Vagina (tissue), 2 donors: ENCODE data around the gene CASP5. TPM values are rescaled to one million over a fixed set of nuclear protein-coding genes. Genes with fewer than 3 reads are reported as not detected.

Experiments
- DNase-seq, 2 donors: peaks; one replicate each; pipeline ENCODE4 v3.0.0-alpha.2; 2017; ENCODE audit errors: extremely low spot score in 2 of 2
- H3K27ac ChIP-seq: fragments of 200-600 bp; sonication (generic); one replicate; pipeline ENCODE4 v1.5.1; 2019
- H3K27me3 ChIP-seq: fragments of 200-600 bp; sonication (generic); one replicate; pipeline ENCODE4 v1.5.1; 2019
- H3K36me3 ChIP-seq, 2 donors: fragments of 200-600 bp; sonication (generic); one replicate each; pipeline ENCODE4 v1.5.1; 2017 to 2019
- H3K4me1 ChIP-seq: fragments of 200-600 bp; sonication (generic); one replicate; pipeline ENCODE4 v1.5.1; 2019
- H3K4me3 ChIP-seq, 2 donors: fragments of 200-600 bp; sonication (generic); 1 replicate in 1 of 2; 2 replicates in 1 of 2; pipeline ENCODE4 v1.5.1; 2016 to 2019
- H3K9me3 ChIP-seq: fragments of 200-600 bp; sonication (generic); one replicate; pipeline ENCODE4 v1.5.1; 2019
- POLR2A ChIP-seq, 2 donors: fragments of 450-650 bp; IDR thresholded peaks; one replicate each; pipeline ENCODE4 v1.6.1; 2017; ENCODE audit warnings: antibody characterized with exemption in 2 of 2, mild to moderate bottlenecking in 2 of 2, moderate library complexity in 2 of 2
- POLR2AphosphoS5 ChIP-seq, 2 donors: sonication (generic); formaldehyde crosslinking; IDR thresholded peaks; one replicate each; pipeline ENCODE4 v1.9.0; 2017; ENCODE audit warnings: antibody characterized with exemption in 2 of 2, mild to moderate bottlenecking in 2 of 2, low read depth in 1 of 2; ENCODE audit not compliant: insufficient read depth in 1 of 2
- intact Hi-C: fragments of 100-400 bp; cut with DNase I; formaldehyde crosslinking; loops from one replicate; pipeline ENCODE4 v1.15.1; 2023
- total RNA-seq: library from RNA; depleted of rRNA; stranded (reverse); fragments of >200 nt; gene quantifications from one replicate; pipeline ENCODE4 v1.2.3, GENCODE V29; 2016
- TF ChIP-seq, protein P1 (sequence below), 3 experiments: fragments of 450-650 bp in 2 of 3; fragments of 200-600 bp in 1 of 3; sonication (generic) in 1 of 3; IDR thresholded peaks; one replicate each; pipeline ENCODE4 v1.5.1; 2017 to 2019; ENCODE audit warnings: antibody characterized with exemption in 3 of 3, mild to moderate bottlenecking in 2 of 3, moderate library complexity in 2 of 3

CASP5 gene
- total RNA-seq, 1 donor from 2014 or later = not detected

DNA sequence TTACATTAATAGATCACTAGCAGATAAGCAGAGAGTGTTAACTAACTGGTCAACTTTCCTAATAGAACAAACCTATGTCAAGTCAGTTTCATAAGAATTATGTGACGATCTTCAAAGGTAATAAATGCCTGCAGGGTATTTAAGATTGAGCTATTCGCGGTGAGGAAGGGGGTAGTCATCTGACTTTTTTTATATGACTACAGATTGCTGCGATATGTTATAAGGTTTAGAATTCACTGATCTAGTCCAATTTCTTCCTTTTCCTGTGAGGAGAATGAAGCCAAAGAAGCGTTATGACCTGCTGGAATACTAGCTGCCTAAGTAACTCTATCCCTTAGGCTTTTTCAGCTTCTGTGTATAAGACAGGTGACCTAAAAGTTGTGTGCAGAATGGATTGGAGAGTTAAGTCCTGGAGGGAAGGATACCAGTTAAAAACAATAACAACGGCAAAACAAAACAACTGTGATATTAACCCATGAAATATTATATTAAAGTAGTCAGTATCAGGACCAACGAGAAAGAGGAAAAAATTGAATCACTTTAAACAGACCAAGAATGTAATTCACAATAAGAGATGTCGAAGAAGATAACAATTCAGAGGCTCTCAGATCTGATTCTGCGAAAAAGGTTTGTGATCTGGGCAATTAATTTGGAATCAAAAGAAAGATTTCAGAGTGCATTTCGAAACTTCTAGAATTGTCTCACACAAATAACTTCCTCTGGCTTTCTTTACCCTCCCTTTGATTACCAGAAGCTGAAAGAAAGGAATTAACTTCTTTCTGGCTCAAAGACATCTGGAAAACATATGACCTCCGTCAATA lies 55.2 kb downstream of the CASP5 start:
- Histone ChIP-seq H3K36me3 (no peaks in the 10 kb centered on the region), H3K27me3 (no peaks in the 10 kb centered on the region), H3K4me3 (peak overlapping the region; percentile 56 to 62), H3K9me3 (peaks cover under 1% of the 10 kb centered on the region), H3K4me1 (peaks cover 37% of the 10 kb centered on the region), H3K27ac (peak overlapping the region; percentile 85)
- no peak for TF ChIP-seq POLR2AphosphoS5 (IDR thresholded peaks at IDR 0.05; ENCODE audit: insufficient read depth in 1 of 2, low read depth in 1 of 2)
- TF ChIP-seq, protein P1, sequence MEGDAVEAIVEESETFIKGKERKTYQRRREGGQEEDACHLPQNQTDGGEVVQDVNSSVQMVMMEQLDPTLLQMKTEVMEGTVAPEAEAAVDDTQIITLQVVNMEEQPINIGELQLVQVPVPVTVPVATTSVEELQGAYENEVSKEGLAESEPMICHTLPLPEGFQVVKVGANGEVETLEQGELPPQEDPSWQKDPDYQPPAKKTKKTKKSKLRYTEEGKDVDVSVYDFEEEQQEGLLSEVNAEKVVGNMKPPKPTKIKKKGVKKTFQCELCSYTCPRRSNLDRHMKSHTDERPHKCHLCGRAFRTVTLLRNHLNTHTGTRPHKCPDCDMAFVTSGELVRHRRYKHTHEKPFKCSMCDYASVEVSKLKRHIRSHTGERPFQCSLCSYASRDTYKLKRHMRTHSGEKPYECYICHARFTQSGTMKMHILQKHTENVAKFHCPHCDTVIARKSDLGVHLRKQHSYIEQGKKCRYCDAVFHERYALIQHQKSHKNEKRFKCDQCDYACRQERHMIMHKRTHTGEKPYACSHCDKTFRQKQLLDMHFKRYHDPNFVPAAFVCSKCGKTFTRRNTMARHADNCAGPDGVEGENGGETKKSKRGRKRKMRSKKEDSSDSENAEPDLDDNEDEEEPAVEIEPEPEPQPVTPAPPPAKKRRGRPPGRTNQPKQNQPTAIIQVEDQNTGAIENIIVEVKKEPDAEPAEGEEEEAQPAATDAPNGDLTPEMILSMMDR (IDR thresholded peaks at IDR 0.05) = no peak
- TF ChIP-seq POLR2A (IDR thresholded peaks at IDR 0.05) = no peak
- intact Hi-C loops = no loop called here
- no peak for DNase-seq

DNA sequence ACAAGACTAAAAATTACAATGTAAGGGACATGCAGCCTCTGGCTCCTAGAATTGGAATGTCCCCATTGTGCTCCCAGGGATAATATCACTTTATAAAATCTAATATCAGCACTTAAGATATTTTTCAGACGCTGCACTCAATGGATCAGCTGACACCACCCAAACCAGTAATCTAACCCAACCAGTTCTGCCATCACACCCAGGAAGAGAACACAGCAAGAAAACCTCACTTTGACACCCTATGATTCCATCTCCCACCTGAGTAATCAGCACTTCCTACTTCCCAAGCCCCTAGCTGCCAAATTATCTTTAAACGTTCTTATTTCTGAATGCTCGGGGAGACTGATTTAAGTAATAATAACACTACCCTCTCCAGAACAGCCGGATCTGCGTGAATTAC lies 57.2 kb downstream of the CASP5 start:
- no peaks in the 10 kb centered on the region for H3K36me3 ChIP-seq
- H3K4me1 ChIP-seq = peaks cover 43% of the 10 kb centered on the region
- H3K27ac ChIP-seq = no peak overlapping the region
- H3K27me3 ChIP-seq = no peaks in the 10 kb centered on the region
- H3K4me3 ChIP-seq = no peak overlapping the region
- no peak for DNase-seq
- intact Hi-C loops = no loop called here
- no peaks in the 10 kb centered on the region for H3K9me3 ChIP-seq
- TF ChIP-seq, protein P1 (IDR thresholded peaks at IDR 0.05) = no peak
- TF ChIP-seq POLR2AphosphoS5 (IDR thresholded peaks at IDR 0.05; ENCODE audit: insufficient read depth in 1 of 2, low read depth in 1 of 2) (no peak), POLR2A (IDR thresholded peaks at IDR 0.05) (no peak)

DNA sequence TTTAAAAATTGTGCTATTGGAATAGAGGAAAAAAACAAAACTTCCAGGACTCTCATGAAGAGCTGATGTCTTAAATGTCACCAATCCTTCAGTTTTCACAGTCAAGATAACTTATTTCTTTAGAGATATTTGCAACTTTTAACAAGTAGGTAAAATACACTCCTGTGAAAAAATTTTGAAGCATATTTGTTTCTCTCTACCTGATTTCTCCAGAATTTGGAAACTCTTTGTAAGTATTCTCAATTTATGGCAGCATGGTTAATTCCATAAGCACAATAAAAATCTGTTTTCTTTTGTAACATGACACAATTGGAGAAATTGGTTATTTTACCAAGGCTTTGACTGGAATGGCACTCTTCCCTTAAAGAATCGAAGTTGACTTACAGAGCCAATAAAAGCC lies 58.7 kb downstream of the CASP5 start:
- Histone ChIP-seq H3K36me3 (no peaks in the 10 kb centered on the region), H3K4me1 (peaks cover 42% of the 10 kb centered on the region), H3K9me3 (no peaks in the 10 kb centered on the region), H3K27ac (no peak overlapping the region), H3K4me3 (no peak overlapping the region), H3K27me3 (no peaks in the 10 kb centered on the region)
- TF ChIP-seq, protein P1 (IDR thresholded peaks at IDR 0.05) = no peak
- no peak for TF ChIP-seq POLR2AphosphoS5 (IDR thresholded peaks at IDR 0.05; ENCODE audit: insufficient read depth in 1 of 2, low read depth in 1 of 2)
- TF ChIP-seq POLR2A (IDR thresholded peaks at IDR 0.05) = no peak
- DNase-seq = no peak
- intact Hi-C loops = no loop called here

DNA sequence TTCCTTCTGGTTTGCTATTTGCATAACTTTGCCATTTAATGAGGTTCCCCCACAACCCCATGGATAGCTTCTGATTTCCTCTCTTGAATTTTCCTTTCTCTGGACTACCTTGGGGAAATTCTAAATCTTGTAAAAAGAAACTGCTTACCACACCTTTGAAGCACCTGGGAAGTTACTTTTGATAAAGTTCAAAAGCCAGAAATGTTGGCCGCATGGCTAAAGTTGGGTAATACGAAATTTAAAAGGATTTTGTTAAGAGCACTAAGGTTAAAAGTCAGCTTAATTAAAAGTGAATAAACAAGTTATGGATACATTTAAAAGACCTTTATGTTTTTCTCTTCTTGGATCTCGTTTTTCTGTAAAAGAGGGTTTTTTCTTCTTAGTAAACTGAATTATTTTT lies 60.1 kb downstream of the CASP5 start:
- no peaks in the 10 kb centered on the region for H3K9me3 ChIP-seq
- peaks cover 36% of the 10 kb centered on the region for H3K4me1 ChIP-seq
- TF ChIP-seq POLR2A (IDR thresholded peaks at IDR 0.05) = no peak
- TF ChIP-seq POLR2AphosphoS5 (IDR thresholded peaks at IDR 0.05; ENCODE audit: insufficient read depth in 1 of 2, low read depth in 1 of 2) = no peak
- H3K27ac ChIP-seq = no peak overlapping the region
- no peaks in the 10 kb centered on the region for H3K36me3 ChIP-seq
- H3K4me3 ChIP-seq = no peak overlapping the region
- intact Hi-C loops = no loop called here
- no peaks in the 10 kb centered on the region for H3K27me3 ChIP-seq
- DNase-seq = no peak

DNA sequence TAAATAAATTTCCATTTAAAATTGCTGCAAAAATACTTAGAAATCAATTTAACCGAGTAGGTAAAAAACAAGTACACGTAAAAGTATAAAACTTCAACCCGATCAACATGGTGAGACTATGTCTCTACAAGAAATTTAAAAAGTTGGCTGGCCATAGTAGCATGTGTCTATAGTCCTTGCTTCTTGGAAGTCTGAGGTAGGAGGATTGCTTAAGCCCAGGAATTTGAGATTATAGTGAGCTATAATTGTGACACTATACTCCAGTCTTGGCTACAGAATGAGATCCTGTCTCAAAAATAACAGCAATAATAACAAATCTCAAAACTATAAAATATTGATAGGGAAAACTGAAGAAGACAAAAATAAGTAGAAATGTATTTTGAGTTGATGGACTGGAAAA lies 65.7 kb downstream of the CASP5 start:
- peaks cover 0 to 17% of the 10 kb centered on the region in 2 donors for H3K36me3 ChIP-seq
- TF ChIP-seq, protein P1 (IDR thresholded peaks at IDR 0.05) = no peak
- TF ChIP-seq POLR2AphosphoS5 (IDR thresholded peaks at IDR 0.05; ENCODE audit: insufficient read depth in 1 of 2, low read depth in 1 of 2) (no peak), POLR2A (IDR thresholded peaks at IDR 0.05) (no peak)
- intact Hi-C loops = no loop called here

More for the DNA sequence above, 65.7 kb downstream of the CASP5 start:
- DNase-seq = no peak
- H3K27ac ChIP-seq = no peak overlapping the region
- no peak overlapping the region for H3K4me3 ChIP-seq
- no peaks in the 10 kb centered on the region for H3K27me3 ChIP-seq
- H3K9me3 ChIP-seq = no peaks in the 10 kb centered on the region
- H3K4me1 ChIP-seq = peaks cover 2% of the 10 kb centered on the region
